ENCODE data around the gene PCBP2. TPM values are rescaled to one million over a fixed set of nuclear protein-coding genes. Genes with fewer than 3 reads are reported as not detected.
A peak's percentile ranks its signal among the peaks of the same experiment; 100 is the strongest.

Gene PCBP2
- polyA plus RNA-seq, 2 of the 4 experiments (the other 2 are of a cell fraction): 367 to 546 TPM

DNA sequence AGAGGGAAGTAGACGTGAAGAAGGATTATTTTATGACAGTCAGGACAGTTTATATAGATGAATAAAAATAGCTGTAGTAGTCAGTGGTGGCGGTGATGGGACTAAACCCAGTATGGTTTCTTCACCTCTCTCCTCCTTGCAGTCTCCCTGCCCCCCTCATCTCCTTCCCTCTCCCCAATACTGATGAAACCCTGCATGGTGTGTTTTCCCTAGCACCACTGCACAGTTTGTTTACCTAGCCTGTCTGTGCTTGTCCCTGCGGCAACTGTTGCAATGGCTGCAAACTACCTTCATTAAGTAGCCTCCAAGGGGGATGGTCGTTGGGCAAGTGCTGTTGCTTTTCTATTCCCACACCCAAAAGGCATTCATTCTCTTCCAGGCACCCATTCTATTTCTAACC is 14.7 kb downstream of the PCBP2 start:
- Histone ChIP-seq H3K9me3 (no peaks in the 10 kb centered on the region), H3K4me3 (no peak overlapping the region), H3K4me2 (no peak overlapping the region), H3K27ac (no peak overlapping the region), H3K4me1 (peaks cover 31% of the 10 kb centered on the region; the same call in 2 of the 3 replicates)
- FAIRE-seq: no peak
- no peak for TF ChIP-seq NPAS2 (CRISPR knock-in tag; IDR thresholded peaks at IDR 0.05; ENCODE audit: borderline replicate concordance)
- TF ChIP-seq, protein P1, sequence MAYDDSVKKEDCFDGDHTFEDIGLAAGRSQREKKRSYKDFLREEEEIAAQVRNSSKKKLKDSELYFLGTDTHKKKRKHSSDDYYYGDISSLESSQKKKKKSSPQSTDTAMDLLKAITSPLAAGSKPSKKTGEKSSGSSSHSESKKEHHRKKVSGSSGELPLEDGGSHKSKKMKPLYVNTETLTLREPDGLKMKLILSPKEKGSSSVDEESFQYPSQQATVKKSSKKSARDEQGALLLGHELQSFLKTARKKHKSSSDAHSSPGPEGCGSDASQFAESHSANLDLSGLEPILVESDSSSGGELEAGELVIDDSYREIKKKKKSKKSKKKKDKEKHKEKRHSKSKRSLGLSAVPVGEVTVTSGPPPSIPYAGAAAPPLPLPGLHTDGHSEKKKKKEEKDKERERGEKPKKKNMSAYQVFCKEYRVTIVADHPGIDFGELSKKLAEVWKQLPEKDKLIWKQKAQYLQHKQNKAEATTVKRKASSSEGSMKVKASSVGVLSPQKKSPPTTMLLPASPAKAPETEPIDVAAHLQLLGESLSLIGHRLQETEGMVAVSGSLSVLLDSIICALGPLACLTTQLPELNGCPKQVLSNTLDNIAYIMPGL (CRISPR knock-in tag; IDR thresholded peaks at IDR 0.05; ENCODE audit: borderline replicate concordance): no peak
- 0 out of 2 replicates have a peak, but pooled peaks have one; percentile 8 for TF ChIP-seq FOSB (CRISPR knock-in tag; IDR thresholded peaks at IDR 0.05)
- TF ChIP-seq KDM5A (IDR thresholded peaks at IDR 0.05): no peak
- TF ChIP-seq, protein P2, sequence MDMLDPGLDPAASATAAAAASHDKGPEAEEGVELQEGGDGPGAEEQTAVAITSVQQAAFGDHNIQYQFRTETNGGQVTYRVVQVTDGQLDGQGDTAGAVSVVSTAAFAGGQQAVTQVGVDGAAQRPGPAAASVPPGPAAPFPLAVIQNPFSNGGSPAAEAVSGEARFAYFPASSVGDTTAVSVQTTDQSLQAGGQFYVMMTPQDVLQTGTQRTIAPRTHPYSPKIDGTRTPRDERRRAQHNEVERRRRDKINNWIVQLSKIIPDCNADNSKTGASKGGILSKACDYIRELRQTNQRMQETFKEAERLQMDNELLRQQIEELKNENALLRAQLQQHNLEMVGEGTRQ (IDR thresholded peaks at IDR 0.05): no peak
- peak; percentile 3 to 5; a peak in 2 of 6 replicates for ATAC-seq
- 85% methylated on average over 4 of the region's 4 CpGs for WGBS (ENCODE audit: missing lambda C conversion rate)
- no peak for DNase-seq (ENCODE audit: low read depth in 1 of 2, low spot score in 1 of 2)
- CTCF ChIA-PET: interaction anchor here (1.1 to 3.3 kb wide), 2 partner anchors 8 to 9 kb away, joined by 3 to 14 read pairs; no protein-coding TSS in a partner anchor
- POLR2A ChIA-PET: no interaction called here

DNA sequence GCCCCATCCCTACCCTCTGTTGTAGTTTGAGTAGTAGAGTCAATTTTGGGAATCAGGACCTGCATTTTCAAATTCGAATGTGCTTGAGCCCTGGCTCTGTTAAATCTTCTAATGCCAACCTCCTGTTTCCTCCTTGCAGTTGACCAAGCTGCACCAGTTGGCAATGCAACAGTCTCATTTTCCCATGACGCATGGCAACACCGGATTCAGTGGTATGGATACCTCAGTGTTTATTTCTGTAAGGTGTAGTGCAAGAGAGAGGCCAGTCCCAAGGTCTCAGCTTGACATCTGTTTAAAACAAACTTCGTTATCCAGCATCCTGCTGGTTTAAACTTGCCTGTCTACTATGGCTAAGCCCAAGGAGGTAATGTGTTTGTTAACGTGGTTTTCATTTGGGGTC is 15.2 kb downstream of the PCBP2 start:
- no peak overlapping the region for H3K4me2 ChIP-seq
- no peak overlapping the region for H3K4me3 ChIP-seq
- no peak for ATAC-seq
- no peaks in the 10 kb centered on the region for H3K9me3 ChIP-seq
- ChIA-PET POLR2A (no interaction called here), CTCF (interaction anchor here (1.1 to 3.3 kb wide), 3 partner anchors 9 to 46 kb away, joined by 3 to 14 read pairs (median 5); no protein-coding TSS in a partner anchor)
- no peak overlapping the region for H3K27ac ChIP-seq
- DNase-seq (ENCODE audit: low read depth in 1 of 2, low spot score in 1 of 2): no peak
- WGBS (ENCODE audit: missing lambda C conversion rate): 88% methylated on average over 5 of the region's 5 CpGs
- no peak for FAIRE-seq
- H3K4me1 ChIP-seq: peaks cover 29% of the 10 kb centered on the region; the same call in 2 of the 3 replicates
- no peak for TF ChIP-seq NPAS2 (CRISPR knock-in tag; IDR thresholded peaks at IDR 0.05; ENCODE audit: borderline replicate concordance)
- no peak for TF ChIP-seq CHD2 (IDR thresholded peaks at IDR 0.05; ENCODE audit: low read length, partially characterized antibody)
- TF ChIP-seq NFE2L2 (conservative IDR thresholded peaks at IDR 0.05; ENCODE audit: low read length): no peak
- TF ChIP-seq, protein P3, sequence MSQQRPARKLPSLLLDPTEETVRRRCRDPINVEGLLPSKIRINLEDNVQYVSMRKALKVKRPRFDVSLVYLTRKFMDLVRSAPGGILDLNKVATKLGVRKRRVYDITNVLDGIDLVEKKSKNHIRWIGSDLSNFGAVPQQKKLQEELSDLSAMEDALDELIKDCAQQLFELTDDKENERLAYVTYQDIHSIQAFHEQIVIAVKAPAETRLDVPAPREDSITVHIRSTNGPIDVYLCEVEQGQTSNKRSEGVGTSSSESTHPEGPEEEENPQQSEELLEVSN (IDR thresholded peaks at IDR 0.05; ENCODE audit: borderline replicate concordance, low read depth): no peak
- TF ChIP-seq TP53 (CRISPR knock-in tag; IDR thresholded peaks at IDR 0.05): no peak
- TF ChIP-seq RFX5 (IDR thresholded peaks at IDR 0.05): no peak
- TF ChIP-seq, protein P4, sequence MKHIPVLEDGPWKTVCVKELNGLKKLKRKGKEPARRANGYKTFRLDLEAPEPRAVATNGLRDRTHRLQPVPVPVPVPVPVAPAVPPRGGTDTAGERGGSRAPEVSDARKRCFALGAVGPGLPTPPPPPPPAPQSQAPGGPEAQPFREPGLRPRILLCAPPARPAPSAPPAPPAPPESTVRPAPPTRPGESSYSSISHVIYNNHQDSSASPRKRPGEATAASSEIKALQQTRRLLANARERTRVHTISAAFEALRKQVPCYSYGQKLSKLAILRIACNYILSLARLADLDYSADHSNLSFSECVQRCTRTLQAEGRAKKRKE (CRISPR knock-in tag; IDR thresholded peaks at IDR 0.05; ENCODE audit: low read depth): no peak
- TF ChIP-seq MAZ (IDR thresholded peaks at IDR 0.05; ENCODE audit: borderline replicate concordance, low read depth, low read length): no peak
- TF ChIP-seq CEBPB (IDR thresholded peaks at IDR 0.05): no peak
- no peak for TF ChIP-seq ZFP36 (IDR thresholded peaks at IDR 0.05; ENCODE audit: borderline replicate concordance, partially characterized antibody)
- no peak for TF ChIP-seq KDM1A (IDR thresholded peaks at IDR 0.05; ENCODE audit: low read depth)
- TF ChIP-seq, protein P2 (IDR thresholded peaks at IDR 0.05): no peak
- TF ChIP-seq RAD21 (conservative IDR thresholded peaks at IDR 0.05 in 1 of 2, IDR thresholded peaks at IDR 0.05 in 1 of 2): no peak
- no peak for TF ChIP-seq ZNF302 (CRISPR knock-in tag; IDR thresholded peaks at IDR 0.05)
- TF ChIP-seq ZC3H11A (IDR thresholded peaks at IDR 0.05): no peak
- TF ChIP-seq, protein P1 (CRISPR knock-in tag; IDR thresholded peaks at IDR 0.05; ENCODE audit: borderline replicate concordance): no peak
- no peak for TF ChIP-seq SMC3 (IDR thresholded peaks at IDR 0.05)

Measured in A549 (cell line).